ENCODE data around the gene ABHD2.

Gene ABHD2

DNA sequence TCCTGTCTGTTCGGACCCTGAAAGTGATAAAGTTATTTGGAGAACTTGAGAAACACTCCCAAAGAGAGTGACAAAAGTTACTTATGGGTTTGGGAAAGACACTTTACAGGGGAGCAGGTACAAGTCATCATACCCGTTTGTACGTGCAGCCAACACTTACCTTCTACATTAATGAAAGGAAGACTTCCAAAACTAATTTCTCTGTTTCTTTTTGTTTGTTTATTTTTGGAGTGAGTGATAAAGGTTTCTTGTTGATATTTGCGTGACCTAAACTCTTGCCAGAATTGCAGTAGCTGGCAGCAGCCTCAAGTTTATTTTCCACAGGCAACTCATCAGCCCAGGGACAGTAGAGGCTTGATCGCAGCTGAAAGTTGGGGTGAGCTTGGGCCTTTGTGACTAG, 8.4 kb downstream of the ABHD2 start:
- H3K27ac ChIP-seq: no peak overlapping the region
- no peak for DNase-seq (ENCODE audit: low read depth, low spot score)

GRCh38 chr15:89097313-89097712, 9.1 kb downstream of the ABHD2 start:
- no peak for DNase-seq (ENCODE audit: low read depth, low spot score)
- H3K27ac ChIP-seq: no peak overlapping the region

DNA sequence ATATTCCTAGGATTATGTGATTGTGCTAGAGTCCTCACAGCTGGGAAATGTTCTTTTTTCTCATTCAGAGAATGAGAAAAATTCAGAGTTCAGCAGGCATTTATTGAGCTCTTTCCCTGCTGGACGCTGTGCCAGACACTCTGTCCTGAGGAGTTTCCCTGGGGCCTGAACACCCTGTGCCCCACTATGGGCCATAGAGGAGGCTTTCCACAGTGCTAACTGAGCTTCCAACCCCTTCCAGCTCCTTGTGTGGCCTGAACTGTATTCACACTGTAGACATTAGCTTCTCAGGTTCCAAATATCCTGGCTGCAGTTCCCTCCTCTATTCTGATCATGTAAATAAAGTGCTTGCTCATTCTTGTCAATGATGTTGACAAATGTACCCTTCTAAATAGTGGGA, 10.0 kb downstream of the ABHD2 start:
- no peak for DNase-seq (ENCODE audit: low read depth, low spot score)
- no peak overlapping the region for H3K27ac ChIP-seq

DNA sequence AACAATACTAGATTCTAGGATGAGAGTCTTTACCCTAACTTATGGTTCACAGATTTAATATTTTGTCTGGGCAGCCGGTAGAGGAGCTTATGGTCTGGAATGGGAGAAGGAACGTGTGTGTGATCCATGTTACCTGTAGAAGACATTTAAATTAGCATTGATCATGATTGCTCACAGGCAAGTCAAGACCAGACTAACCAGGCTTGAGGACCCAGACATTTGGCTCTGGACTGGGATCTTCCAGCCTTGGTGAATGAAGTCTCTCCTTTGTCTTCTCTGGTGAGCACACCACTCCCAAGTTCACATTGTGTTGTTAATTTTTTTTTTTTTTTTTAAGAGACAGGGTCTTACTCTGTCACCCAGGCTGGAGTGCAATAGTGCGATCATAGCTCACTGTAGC, 11.7 kb downstream of the ABHD2 start:
- no peak for DNase-seq (ENCODE audit: low read depth, low spot score)
- peak overlapping the region; percentile 95 for H3K27ac ChIP-seq

GRCh38 chr15:89101302-89102193, 13.3 kb downstream of the ABHD2 start:
- peak overlapping the region; percentile 95 for H3K27ac ChIP-seq
- peak; percentile 94 for DNase-seq (ENCODE audit: low read depth, low spot score)

DNA sequence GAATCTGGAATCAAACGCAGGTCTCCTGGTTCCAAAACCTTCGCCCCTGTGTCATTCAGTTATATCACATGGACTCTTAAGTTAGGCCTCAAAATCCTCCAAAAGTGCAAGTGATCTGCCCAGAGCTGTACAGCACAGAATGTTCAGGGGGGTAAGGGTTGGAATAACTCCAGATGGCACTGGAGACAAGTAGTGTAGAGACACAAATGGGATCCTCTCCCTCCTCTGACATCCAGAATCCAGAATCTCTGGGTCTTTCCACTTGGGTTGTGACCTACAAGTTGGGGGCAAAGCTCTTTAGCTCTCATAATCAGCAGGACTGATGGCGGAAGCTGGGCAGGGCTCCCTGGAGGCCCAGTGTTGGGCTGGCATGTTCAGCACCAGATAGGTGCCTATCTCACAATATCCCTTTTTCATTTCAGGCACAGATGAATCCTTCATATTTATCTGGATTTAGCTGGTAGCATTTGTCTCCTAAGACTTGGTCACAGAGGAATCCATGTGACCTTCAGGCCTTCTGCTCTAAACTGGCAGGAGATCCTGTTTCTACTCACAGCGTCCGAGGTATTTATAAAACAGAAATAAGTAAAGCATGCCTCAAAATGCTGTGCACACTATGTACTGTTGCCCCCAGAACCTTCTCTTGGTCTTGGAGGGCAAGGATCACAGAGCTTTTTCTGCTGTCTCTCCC, 15.4 kb downstream of the ABHD2 start:
- no peak overlapping the region for H3K27ac ChIP-seq
- DNase-seq (ENCODE audit: low read depth, low spot score): no peak

DNA sequence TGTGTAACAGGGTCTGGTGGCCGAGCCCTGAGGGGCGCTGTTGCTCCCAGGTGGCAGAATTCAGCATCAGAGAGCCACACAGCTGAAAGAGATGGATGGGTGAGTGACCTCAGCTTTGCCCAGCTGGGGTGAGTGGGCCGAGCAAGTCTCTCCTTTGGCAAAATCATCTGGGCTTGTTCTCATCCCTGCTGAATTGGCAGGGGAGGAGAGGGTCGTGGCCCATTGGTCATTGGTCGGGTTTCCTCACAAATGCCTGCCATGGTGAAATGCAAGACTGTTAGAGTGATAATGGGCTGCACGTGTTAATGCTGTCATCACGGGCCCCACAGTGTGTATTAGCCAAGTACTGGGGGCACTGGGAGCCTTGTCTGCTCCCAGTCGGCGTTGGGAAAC, 15.9 kb downstream of the ABHD2 start:
- no peak for DNase-seq (ENCODE audit: low read depth, low spot score)
- peak overlapping the region; percentile 69 for H3K27ac ChIP-seq

DNA sequence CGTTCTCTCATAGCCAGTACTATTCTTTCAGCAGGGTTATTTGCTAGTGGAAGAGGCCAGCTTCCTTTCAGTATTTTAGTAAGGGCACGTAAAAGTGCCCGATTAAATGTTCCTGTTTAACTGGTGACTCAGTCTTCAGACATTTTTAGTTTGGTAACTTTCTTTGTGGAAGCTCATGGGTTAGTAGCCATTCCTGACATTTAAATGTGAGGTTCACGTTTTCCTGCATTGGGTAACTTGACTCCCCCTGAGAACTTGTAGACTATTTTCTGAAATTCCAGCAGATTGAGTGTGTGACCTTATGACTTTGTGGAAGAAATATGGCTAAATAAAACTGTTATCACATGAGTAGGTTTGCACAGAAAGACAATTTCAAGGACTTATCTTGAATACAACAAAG, 16.9 kb downstream of the ABHD2 start:
- DNase-seq (ENCODE audit: low read depth, low spot score): no peak
- peak overlapping the region; percentile 69 for H3K27ac ChIP-seq

GRCh38 chr15:89106200-89106599, 17.9 kb downstream of the ABHD2 start:
- DNase-seq (ENCODE audit: low read depth, low spot score): no peak
- H3K27ac ChIP-seq: no peak overlapping the region

DNA sequence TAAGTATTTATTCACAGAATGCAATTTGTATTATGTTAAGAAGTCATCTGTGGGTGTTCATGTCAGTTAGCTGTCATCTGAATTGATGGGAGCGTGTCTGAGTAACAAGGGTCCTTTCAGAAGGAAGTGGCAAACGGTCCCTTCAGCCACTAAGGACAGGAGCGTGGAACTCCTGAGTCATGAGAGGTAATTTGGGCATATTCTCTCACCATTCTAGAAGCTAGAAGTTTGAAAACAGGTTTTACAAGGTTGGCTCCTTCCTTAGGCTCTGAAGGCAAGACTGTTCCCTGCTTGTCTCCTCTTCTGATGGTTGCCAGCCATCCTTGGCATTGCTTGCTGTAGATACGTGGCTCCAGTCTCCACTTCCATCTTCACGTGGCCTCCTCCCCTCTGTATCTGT, 19.7 kb downstream of the ABHD2 start:
- no peak for DNase-seq (ENCODE audit: low read depth, low spot score)

GRCh38 chr15:89108835-89109234, 20.6 kb downstream of the ABHD2 start:
- H3K27ac ChIP-seq: no peak overlapping the region
- DNase-seq (ENCODE audit: low read depth, low spot score): no peak

More for the DNA sequence above, 19.7 kb downstream of the ABHD2 start:
- peak overlapping the region; percentile 28 for H3K27ac ChIP-seq

DNA sequence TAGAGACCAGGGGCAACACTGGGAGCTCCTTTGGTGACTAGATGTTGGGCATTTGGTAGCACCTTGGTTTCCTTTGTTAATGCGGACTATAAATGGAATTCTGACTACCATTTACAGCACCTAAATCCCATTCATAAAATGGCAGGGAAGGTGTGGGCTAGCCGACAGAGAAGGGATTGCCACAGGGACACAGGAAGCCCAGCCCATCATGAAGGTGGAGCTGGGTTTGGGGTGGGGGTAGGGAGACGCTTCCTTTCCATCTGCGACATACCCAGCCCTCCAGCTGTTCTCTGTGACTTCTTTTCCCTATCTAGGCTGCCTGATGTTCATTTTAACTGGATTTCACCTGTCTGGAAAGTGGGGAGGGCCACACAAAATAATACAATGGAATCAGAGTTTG, 21.0 kb downstream of the ABHD2 start:
- DNase-seq (ENCODE audit: low read depth, low spot score): no peak
- H3K27ac ChIP-seq: no peak overlapping the region

GRCh38 chr15:89110060-89110459, 21.8 kb downstream of the ABHD2 start:
- DNase-seq (ENCODE audit: low read depth, low spot score): no peak
- H3K27ac ChIP-seq: no peak overlapping the region

GRCh38 chr15:89111352-89111751, 23.1 kb downstream of the ABHD2 start:
- DNase-seq (ENCODE audit: low read depth, low spot score): no peak
- no peak overlapping the region for H3K27ac ChIP-seq

- no peak for DNase-seq (ENCODE audit: low read depth, low spot score)
- peak overlapping the region; percentile 23 for H3K27ac ChIP-seq
Observed at GRCh38 chr15:89111961-89112340, 23.7 kb downstream of the ABHD2 start.

DNA sequence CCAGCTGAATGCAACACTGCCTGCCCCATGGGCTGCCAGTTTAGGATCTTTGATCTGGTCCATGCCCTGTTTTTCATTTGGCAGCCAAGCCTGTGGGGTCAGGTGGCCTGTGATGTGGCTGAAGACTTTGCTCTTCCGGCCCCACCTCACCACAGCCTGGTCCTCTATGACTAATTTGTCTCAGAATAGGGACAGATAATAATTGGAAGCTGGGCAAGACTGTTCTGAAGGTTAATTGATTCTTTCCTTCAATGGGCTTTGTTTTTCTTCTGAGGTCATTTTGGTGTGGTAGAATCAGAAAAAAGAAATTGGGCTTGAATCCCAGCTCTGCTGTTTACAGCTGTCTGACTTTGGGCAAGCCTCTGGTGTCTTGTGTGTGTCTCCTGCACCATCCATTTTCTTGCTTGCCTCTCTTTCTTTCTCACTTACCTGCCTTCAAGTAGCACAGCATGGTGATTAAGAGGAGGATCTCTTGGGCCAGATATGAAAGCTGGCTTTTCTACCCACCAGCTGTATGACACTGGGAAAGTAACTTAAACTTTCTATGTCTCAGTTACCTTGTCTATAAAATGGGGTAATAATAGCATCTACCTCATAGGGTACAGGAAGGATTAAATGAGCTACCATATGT, 24.2 kb downstream of the ABHD2 start:
- H3K27ac ChIP-seq: peak overlapping the region; percentile 23
- DNase-seq (ENCODE audit: low read depth, low spot score): no peak

DNA sequence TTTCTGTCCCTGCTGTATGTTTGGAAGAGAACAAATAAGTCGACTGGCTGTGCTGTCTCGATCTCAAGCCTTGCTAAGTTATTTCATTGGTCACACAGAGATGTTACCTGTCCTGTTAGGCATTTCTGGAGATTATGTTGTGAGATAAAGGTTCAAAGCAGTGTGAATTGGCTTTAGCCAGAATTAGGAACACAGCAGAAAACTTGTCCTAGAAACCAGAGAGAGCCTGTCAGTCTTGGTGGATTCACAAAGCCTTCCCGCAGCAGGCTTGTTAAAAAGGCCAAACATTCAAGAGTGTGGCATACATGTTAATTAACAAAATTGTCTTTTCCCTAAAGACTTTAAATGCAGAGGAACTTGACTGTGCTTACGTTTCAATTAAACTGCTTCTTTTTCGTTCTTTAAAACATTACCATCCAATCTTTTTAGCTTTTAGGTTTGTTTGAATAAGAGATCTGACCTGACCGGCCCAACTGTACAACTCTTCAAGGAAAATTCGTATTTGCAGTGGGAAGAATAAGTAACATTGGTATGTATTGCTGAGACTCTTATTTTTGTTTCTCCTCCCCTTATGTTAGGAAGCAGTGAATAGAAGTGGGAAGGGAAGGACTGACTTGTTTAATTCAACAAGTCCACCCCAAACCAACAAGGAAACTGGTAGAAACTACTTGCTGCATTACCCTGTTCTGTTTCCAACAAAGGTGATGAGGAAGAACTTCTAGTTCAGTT, 25.2 kb downstream of the ABHD2 start:
- H3K27ac ChIP-seq: no peak overlapping the region
- no peak for DNase-seq (ENCODE audit: low read depth, low spot score)

DNA sequence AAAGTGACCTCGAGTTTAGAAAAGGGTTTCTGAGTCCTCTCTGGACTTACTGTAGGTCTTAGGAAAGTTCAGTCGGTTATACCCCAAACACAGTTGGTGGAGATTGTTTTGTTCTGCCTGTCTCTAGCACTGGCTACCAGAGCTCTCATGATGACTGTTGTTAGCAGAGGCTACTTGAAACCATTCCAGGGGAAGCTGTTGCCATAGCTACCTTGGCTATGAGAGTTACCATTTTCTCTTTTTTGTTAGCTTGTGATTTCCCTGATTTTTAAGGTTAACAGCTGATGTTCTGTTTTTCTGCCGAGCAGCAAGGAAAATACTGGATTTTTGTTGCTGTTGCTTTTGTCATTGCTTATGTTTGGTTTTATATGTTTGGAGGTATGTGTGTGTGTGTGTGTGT, 26.7 kb downstream of the ABHD2 start:
- DNase-seq (ENCODE audit: low read depth, low spot score): no peak
- peak overlapping the region; percentile 20 for H3K27ac ChIP-seq

GRCh38 chr15:89115547-89115946, 27.3 kb downstream of the ABHD2 start:
- H3K27ac ChIP-seq: peak overlapping the region; percentile 20
- DNase-seq (ENCODE audit: low read depth, low spot score): no peak

GRCh38 chr15:89116404-89116803, 28.1 kb downstream of the ABHD2 start:
- DNase-seq (ENCODE audit: low read depth, low spot score): no peak
- no peak overlapping the region for H3K27ac ChIP-seq

GRCh38 chr15:89117790-89118189, 29.5 kb downstream of the ABHD2 start:
- H3K27ac ChIP-seq: no peak overlapping the region
- DNase-seq (ENCODE audit: low read depth, low spot score): no peak
